ENCODE data around the gene QTRT2. TPM values are rescaled to one million over a fixed set of nuclear protein-coding genes. Genes with fewer than 3 reads are reported as not detected.

QTRT2 gene
- total RNA-seq (10 to 100 TPM in 1 of 2 donors, 1 to 10 TPM in 1; 5.9 to 11.3 TPM), polyA plus RNA-seq (1 to 10 TPM; 4.3 to 5.8 TPM)

DNA sequence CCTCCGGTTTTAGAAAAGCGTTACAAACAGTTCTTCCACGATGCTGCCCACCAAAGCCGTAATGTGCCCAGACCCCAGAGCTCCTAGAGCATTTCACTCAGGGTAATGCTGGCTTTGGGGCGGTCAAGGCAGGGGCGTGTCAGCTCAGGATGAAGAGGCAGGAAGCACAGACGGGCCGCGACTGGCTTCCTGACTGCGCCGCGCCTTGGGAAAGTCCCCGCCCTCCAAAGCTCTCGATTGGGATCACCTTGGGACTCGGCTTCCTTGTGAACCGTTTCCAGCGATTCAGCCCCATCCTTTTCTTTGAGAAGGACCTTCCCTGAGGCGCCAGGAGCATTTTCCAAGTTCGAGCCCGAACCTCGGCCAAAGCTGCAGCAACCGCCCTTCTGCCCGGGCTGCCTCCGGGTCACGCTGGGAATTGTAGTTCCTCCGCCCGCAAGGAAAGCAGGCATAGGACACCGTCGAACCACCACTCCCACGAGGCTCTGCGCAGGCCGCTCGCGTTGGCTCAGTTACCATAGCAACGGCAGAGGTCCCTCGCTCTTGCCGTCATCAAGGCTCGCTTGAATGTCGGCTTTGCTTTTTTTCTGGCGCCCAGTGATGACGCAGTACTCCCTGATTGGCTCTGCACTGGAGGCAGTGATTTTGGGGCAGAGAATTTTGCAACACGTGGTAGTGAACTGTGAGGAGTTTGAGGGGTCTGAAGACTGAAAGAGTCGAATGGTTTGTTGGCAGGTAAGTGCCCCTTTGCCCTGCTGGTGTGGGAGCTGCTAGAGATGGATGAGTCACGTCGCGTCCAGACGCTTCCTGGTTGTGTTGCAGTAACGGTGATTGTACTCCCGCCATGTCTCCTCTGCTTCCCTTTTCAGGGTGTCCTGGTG is at the start of gene QTRT2, which contains the start of gene CCDC191:
Gene QTRT2, plus strand, starts transcription at position 608 of the 881 bp plus-strand sequence. CDS start 8,521 bp downstream, outside the sequence.
Gene CCDC191, minus strand, starts transcription at position 397 of the 881 bp plus-strand sequence. Its CDS starts 60 bp downstream, at position 337.
- Histone ChIP-seq H3K27me3 (ENCODE audit: control insufficient read depth in 4 of 4, insufficient read depth in 4 of 4, low read length in 3 of 4) (no peaks in the 10 kb centered on the region), H3K4me1 (ENCODE audit: control insufficient read depth in 4 of 4, insufficient read depth in 4 of 4, low read length in 3 of 4) (peaks cover 0 to 16% (median 14%) of the 10 kb centered on the region in 4 donors), H3K9ac (ENCODE audit: low read depth in 1 of 2, low read length in 2 of 2) (peak within 1 kb of the TSS; percentile 55 to 59), H3K9me3 (ENCODE audit: control insufficient read depth in 4 of 4, low read length in 3 of 4) (no peaks in the 10 kb centered on the region), H3K4me3 (ENCODE audit: low read depth in 1 of 3, low read length in 3 of 3) (peak within 1 kb of the TSS; percentile 81 to 95 (median 93)), H3K36me3 (ENCODE audit: control insufficient read depth in 4 of 4, insufficient read depth in 3 of 4, low read depth in 1 of 4, low read length in 3 of 4) (peaks cover 0 to 5% (median 0%) of the 10 kb centered on the region in 4 donors), H3K27ac (ENCODE audit: low read depth in 1 of 2, low read length in 2 of 2) (peak within 1 kb of the TSS; percentile 33 to 77)
- WGBS = under 1% methylated on average over 49 of the region's 49 CpGs
- TF ChIP-seq GABPA (IDR thresholded peaks at IDR 0.05 in 1 of 2, conservative IDR thresholded peaks at IDR 0.05 in 1 of 2) (peak in 1 of 2 donors; percentile 51), FOXA1 (IDR thresholded peaks at IDR 0.05) (no peak), HNF4A (conservative IDR thresholded peaks at IDR 0.05) (peak; percentile 18 to 43), JUND (IDR thresholded peaks at IDR 0.05) (peak; percentile 61 to 62), TAF1 (conservative IDR thresholded peaks at IDR 0.05) (no peak), ATF3 (IDR thresholded peaks at IDR 0.05) (peak; percentile 74), SP1 (IDR thresholded peaks at IDR 0.05) (peak; percentile 89), CTCF (IDR thresholded peaks at IDR 0.05; ENCODE audit: low read depth, low read length, missing input control) (no peak), MAX (IDR thresholded peaks at IDR 0.05) (peak; percentile 97), YY1 (IDR thresholded peaks at IDR 0.05) (peak; percentile 94), HNF4G (IDR thresholded peaks at IDR 0.05) (no peak), NR2F2 (IDR thresholded peaks at IDR 0.05) (no peak), EGR1 (IDR thresholded peaks at IDR 0.05; ENCODE audit: low read depth in 2 of 2) (no peak), ZBTB33 (IDR thresholded peaks at IDR 0.05) (peak; percentile 65), RXRA (IDR thresholded peaks at IDR 0.05) (peak; percentile 49 to 60), RAD21 (IDR thresholded peaks at IDR 0.05) (peak; percentile 34 to 67), FOXA2 (IDR thresholded peaks at IDR 0.05) (no peak)
- TF ChIP-seq, protein P1, sequence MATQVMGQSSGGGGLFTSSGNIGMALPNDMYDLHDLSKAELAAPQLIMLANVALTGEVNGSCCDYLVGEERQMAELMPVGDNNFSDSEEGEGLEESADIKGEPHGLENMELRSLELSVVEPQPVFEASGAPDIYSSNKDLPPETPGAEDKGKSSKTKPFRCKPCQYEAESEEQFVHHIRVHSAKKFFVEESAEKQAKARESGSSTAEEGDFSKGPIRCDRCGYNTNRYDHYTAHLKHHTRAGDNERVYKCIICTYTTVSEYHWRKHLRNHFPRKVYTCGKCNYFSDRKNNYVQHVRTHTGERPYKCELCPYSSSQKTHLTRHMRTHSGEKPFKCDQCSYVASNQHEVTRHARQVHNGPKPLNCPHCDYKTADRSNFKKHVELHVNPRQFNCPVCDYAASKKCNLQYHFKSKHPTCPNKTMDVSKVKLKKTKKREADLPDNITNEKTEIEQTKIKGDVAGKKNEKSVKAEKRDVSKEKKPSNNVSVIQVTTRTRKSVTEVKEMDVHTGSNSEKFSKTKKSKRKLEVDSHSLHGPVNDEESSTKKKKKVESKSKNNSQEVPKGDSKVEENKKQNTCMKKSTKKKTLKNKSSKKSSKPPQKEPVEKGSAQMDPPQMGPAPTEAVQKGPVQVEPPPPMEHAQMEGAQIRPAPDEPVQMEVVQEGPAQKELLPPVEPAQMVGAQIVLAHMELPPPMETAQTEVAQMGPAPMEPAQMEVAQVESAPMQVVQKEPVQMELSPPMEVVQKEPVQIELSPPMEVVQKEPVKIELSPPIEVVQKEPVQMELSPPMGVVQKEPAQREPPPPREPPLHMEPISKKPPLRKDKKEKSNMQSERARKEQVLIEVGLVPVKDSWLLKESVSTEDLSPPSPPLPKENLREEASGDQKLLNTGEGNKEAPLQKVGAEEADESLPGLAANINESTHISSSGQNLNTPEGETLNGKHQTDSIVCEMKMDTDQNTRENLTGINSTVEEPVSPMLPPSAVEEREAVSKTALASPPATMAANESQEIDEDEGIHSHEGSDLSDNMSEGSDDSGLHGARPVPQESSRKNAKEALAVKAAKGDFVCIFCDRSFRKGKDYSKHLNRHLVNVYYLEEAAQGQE (IDR thresholded peaks at IDR 0.05) = peak; percentile 54
- DNase-seq (ENCODE audit: low spot score) = peak; percentile 95
